Measurements from ENCODE around the gene PPP4R1. TPM values are rescaled to one million over a fixed set of nuclear protein-coding genes. Genes with fewer than 3 reads are reported as not detected.

The PPP4R1 gene
- total RNA-seq, 1 experiment from 2014 or later = 71.1 TPM

GRCh38 chr18:9663377-9663776, 49.0 kb upstream of the PPP4R1 start:
- no peak overlapping the region for H3K4me3 Mint-ChIP-seq
- peaks cover under 1% of the 10 kb centered on the region; the same call in 1 of the 2 replicates for H3K9me3 Mint-ChIP-seq
- no peaks in the 10 kb centered on the region; the same call in 1 of the 2 replicates for H3K27me3 Mint-ChIP-seq (ENCODE audit: low read depth)
- no peak for ATAC-seq
- no peaks in the 10 kb centered on the region for H3K4me1 Mint-ChIP-seq
- ChIA-PET POLR2A (no interaction called here), CTCF (no interaction called here)
- no peaks in the 10 kb centered on the region for H3K36me3 Mint-ChIP-seq
- TF ChIP-seq E2F5 (CRISPR knock-in tag; IDR thresholded peaks at IDR 0.05) (no peak), E2F1 (CRISPR knock-in tag; IDR thresholded peaks at IDR 0.05) (no peak), HMGA2 (CRISPR knock-in tag; IDR thresholded peaks at IDR 0.05) (no peak), PREB (CRISPR knock-in tag; IDR thresholded peaks at IDR 0.05; ENCODE audit: borderline replicate concordance) (no peak), ARID4B (CRISPR knock-in tag; IDR thresholded peaks at IDR 0.05; ENCODE audit: borderline replicate concordance) (no peak), EMX1 (CRISPR knock-in tag; IDR thresholded peaks at IDR 0.05) (no peak), ZNF396 (CRISPR knock-in tag; IDR thresholded peaks at IDR 0.05; ENCODE audit: borderline replicate concordance) (no peak), ZBTB21 (CRISPR knock-in tag; IDR thresholded peaks at IDR 0.05; ENCODE audit: borderline replicate concordance) (no peak), ERG (CRISPR knock-in tag; IDR thresholded peaks at IDR 0.05) (no peak), IRF1 (CRISPR knock-in tag; IDR thresholded peaks at IDR 0.05) (no peak), ATF2 (CRISPR knock-in tag; IDR thresholded peaks at IDR 0.05; ENCODE audit: borderline replicate concordance, low read depth) (no peak), IRF2 (CRISPR knock-in tag; IDR thresholded peaks at IDR 0.05; ENCODE audit: borderline replicate concordance, low read depth) (no peak), NR1H2 (CRISPR knock-in tag; IDR thresholded peaks at IDR 0.05) (no peak), FOXP4 (CRISPR knock-in tag; IDR thresholded peaks at IDR 0.05) (no peak), ESRRA (CRISPR knock-in tag; IDR thresholded peaks at IDR 0.05; ENCODE audit: borderline replicate concordance) (no peak), E2F4 (CRISPR knock-in tag; IDR thresholded peaks at IDR 0.05; ENCODE audit: borderline replicate concordance, low read depth) (no peak), SMAD3 (CRISPR knock-in tag; IDR thresholded peaks at IDR 0.05; ENCODE audit: borderline replicate concordance) (no peak), ZSCAN18 (CRISPR knock-in tag; IDR thresholded peaks at IDR 0.05) (no peak), FOXP1 (CRISPR knock-in tag; IDR thresholded peaks at IDR 0.05; ENCODE audit: borderline replicate concordance) (no peak)
- H3K27ac Mint-ChIP-seq = no peak overlapping the region
- DNase-seq (ENCODE audit: low spot score) = no peak
